Calu3 (cell line): ENCODE data around the gene CALCOCO1. TPM values are rescaled to one million over a fixed set of nuclear protein-coding genes. Genes with fewer than 3 reads are reported as not detected.

ENCODE experiments used
- BruUV-seq: library from RNA; stranded (reverse); fragments of 400-500 nt; replicated peaks from 2 replicates; lab custom pipeline; 2021; lab: Mats Ljungman, UMichigan
- CTCF ChIA-PET: fragments of 300-600 bp; sonication (Branson Sonifier 250); formaldehyde crosslinking; loops from one replicate; lab custom pipeline; 2022; ENCODE audit warnings: antibody characterized with exemption; lab: Charles Lee
- DNase-seq: peaks from one replicate; pipeline ENCODE4 v3.0.0; 2022
- H3K27ac Mint-ChIP-seq: one replicate; pipeline ENCODE4 v1.8.0; 2022; ENCODE audit warnings: mixed read lengths; ENCODE audit not compliant: unreplicated experiment
- H3K27me3 Mint-ChIP-seq: one replicate; pipeline ENCODE4 v1.8.0; 2022; ENCODE audit warnings: mixed read lengths; ENCODE audit not compliant: unreplicated experiment
- H3K36me3 Mint-ChIP-seq: one replicate; pipeline ENCODE4 v1.8.0; 2022; ENCODE audit warnings: mild to moderate bottlenecking, moderate library complexity, mixed read lengths; ENCODE audit not compliant: insufficient read depth, unreplicated experiment
- H3K4me1 Mint-ChIP-seq: one replicate; pipeline ENCODE4 v1.8.0; 2022; ENCODE audit warnings: mild to moderate bottlenecking, low read depth, mixed read lengths; ENCODE audit not compliant: unreplicated experiment
- H3K4me3 Mint-ChIP-seq: one replicate; pipeline ENCODE4 v1.8.0; 2022; ENCODE audit warnings: mild to moderate bottlenecking, low read depth, moderate library complexity, mixed read lengths; ENCODE audit not compliant: unreplicated experiment
- H3K9me3 Mint-ChIP-seq: one replicate; pipeline ENCODE4 v1.8.0; 2022; ENCODE audit warnings: low read depth, mixed read lengths; ENCODE audit not compliant: unreplicated experiment
- intact Hi-C: fragments of 100-400 bp; cut with micrococcal nuclease; formaldehyde crosslinking; loops from one replicate; pipeline ENCODE4 v1.10.0; 2022; ENCODE audit not compliant: unreplicated experiment
- total RNA-seq: library from RNA; stranded (reverse); gene quantifications from 2 replicates; pipeline ENCODE4 v1.2.3, GENCODE V29; 2022
- TF ChIP-seq, protein P1 (sequence below): fragments of 200-600 bp; IDR thresholded peaks from one replicate; pipeline ENCODE4 v1.8.0; 2022; ENCODE audit warnings: antibody characterized with exemption; ENCODE audit not compliant: unreplicated experiment

Gene CALCOCO1
- total RNA-seq, 1 experiment from 2014 or later = 42.1 TPM

DNA sequence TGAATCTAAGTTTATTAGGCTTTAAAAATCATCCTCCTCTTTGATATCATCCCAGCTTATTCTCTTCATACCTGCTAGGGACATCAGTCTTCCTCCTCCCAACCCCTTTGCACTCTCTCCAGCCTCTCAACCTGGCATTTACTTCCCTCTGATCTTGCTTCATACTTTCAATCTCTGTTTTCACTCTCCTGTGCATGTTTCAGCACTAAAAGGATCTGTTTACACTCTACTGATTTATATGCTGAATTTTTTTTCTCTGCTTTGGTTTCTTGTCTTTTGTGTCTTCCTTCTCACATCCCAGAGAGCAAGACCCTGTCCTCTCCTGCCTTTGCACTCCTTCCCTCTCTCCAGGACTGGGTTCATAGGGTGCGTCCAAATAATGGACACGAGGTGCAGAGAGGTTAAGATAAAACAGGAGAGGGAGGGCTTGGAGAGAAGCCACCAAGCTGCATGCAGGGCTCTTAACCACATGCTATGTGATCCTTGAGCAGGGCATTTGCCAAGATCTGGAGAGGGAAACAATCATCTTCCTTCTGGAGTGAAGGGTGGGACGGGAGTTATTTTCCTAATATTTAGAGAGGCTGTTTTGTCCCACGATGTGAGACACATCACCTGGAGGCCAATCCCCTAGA, 27.5 kb upstream of the CALCOCO1 start:
- CTCF ChIA-PET = interaction anchor here (1.2 kb wide), 1 partner anchor 56 kb away, joined by 5 read pairs; no protein-coding TSS in a partner anchor
- TF ChIP-seq, protein P1, sequence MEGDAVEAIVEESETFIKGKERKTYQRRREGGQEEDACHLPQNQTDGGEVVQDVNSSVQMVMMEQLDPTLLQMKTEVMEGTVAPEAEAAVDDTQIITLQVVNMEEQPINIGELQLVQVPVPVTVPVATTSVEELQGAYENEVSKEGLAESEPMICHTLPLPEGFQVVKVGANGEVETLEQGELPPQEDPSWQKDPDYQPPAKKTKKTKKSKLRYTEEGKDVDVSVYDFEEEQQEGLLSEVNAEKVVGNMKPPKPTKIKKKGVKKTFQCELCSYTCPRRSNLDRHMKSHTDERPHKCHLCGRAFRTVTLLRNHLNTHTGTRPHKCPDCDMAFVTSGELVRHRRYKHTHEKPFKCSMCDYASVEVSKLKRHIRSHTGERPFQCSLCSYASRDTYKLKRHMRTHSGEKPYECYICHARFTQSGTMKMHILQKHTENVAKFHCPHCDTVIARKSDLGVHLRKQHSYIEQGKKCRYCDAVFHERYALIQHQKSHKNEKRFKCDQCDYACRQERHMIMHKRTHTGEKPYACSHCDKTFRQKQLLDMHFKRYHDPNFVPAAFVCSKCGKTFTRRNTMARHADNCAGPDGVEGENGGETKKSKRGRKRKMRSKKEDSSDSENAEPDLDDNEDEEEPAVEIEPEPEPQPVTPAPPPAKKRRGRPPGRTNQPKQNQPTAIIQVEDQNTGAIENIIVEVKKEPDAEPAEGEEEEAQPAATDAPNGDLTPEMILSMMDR = no peak

DNA sequence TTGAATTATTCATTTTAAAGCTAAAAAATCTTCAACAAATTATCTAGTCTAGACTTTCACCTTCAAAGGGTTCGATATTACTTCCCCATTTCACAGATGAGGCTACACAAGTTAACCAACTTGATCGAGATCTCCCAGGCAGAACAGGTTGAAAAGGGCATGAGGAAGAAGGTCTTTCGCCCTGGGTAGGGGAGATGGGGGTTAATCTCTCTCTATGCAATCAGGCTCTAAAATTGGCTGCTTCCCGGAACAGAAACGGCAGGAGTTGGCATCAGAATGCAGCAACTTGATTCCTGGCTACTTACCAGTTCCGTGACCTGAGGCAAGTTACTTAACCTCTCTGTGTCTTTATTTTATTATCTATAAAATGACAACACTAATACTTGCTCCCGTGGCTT, 26.9 kb upstream of the CALCOCO1 start:
- intact Hi-C loops = no loop called here

More for the DNA sequence above, 27.5 kb upstream of the CALCOCO1 start:
- BruUV-seq = no TSS peak
- H3K4me1 Mint-ChIP-seq = no peaks in the 10 kb centered on the region
- peaks cover 23% of the 10 kb centered on the region for H3K27me3 Mint-ChIP-seq
- H3K27ac Mint-ChIP-seq = no peak overlapping the region
- H3K36me3 Mint-ChIP-seq = no peaks in the 10 kb centered on the region
- intact Hi-C loops = no loop called here
- no peaks in the 10 kb centered on the region for H3K9me3 Mint-ChIP-seq
- no peak for DNase-seq
- no peak overlapping the region for H3K4me3 Mint-ChIP-seq

DNA sequence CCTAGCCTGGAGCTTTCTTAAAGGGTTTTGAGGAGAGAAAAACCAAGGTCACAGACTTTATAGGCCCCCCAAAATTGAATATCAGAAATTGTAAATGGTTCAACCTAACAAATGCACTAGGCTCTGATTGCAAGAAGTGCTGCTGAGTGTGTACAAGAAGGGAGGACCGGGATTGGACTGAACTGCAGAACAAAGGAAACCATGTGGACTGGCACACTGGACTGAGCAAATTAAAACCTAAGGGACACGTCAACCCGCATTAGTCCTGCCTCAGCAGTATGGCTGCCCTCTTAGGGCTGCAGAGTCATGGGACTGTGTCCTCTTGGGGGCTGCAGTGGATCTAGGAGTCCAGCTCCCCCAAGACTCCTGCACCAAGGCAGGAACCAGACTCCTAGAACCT, 25.4 kb upstream of the CALCOCO1 start:
- no peak for DNase-seq
- H3K4me3 Mint-ChIP-seq = no peak overlapping the region
- intact Hi-C loops = no loop called here
- peaks cover 2% of the 10 kb centered on the region for H3K27me3 Mint-ChIP-seq
- H3K27ac Mint-ChIP-seq = no peak overlapping the region
- H3K36me3 Mint-ChIP-seq = no peaks in the 10 kb centered on the region
- no peaks in the 10 kb centered on the region for H3K4me1 Mint-ChIP-seq
- no peaks in the 10 kb centered on the region for H3K9me3 Mint-ChIP-seq
- CTCF ChIA-PET = interaction anchor here (0.8 to 1.1 kb wide), 2 partner anchors 9 to 45 kb away, joined by 3 to 7 read pairs; no protein-coding TSS in a partner anchor
- TF ChIP-seq, protein P1 = no peak
- no TSS peak for BruUV-seq

More for the DNA sequence above, 26.9 kb upstream of the CALCOCO1 start:
- no peaks in the 10 kb centered on the region for H3K36me3 Mint-ChIP-seq
- no peaks in the 10 kb centered on the region for H3K4me1 Mint-ChIP-seq
- BruUV-seq = no TSS peak
- H3K9me3 Mint-ChIP-seq = no peaks in the 10 kb centered on the region
- H3K27me3 Mint-ChIP-seq = peaks cover 17% of the 10 kb centered on the region
- no peak overlapping the region for H3K4me3 Mint-ChIP-seq
- no peak overlapping the region for H3K27ac Mint-ChIP-seq
- TF ChIP-seq, protein P1 = no peak
- no peak for DNase-seq
- CTCF ChIA-PET = interaction anchor here (1.2 kb wide), 1 partner anchor 55 kb away, joined by 5 read pairs; no protein-coding TSS in a partner anchor

DNA sequence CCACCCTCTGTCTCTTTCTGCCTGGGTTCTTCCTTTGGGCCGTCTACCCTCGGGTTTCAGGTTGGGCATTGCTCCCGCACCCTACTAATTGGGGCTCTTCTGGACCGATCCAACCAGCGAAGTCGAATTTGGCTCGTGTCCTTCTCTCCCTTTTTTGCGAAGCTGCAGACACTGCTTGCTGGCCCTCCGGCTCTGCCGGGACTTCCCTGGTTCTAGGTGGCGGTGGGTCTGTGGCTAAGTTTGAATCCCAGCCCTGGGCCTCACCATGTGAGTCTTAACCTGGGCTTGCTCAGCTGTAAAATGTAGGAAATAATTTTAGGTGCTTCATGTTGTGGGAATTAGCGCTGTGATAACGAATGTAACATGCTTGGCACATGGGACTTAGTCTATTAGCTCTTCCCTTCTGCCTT, 24.9 kb upstream of the CALCOCO1 start:
- no TSS peak for BruUV-seq
- TF ChIP-seq, protein P1 = no peak
- intact Hi-C loops = no loop called here
- no peak overlapping the region for H3K4me3 Mint-ChIP-seq
- no peaks in the 10 kb centered on the region for H3K27me3 Mint-ChIP-seq
- no peak overlapping the region for H3K27ac Mint-ChIP-seq
- no peak for DNase-seq
- no peaks in the 10 kb centered on the region for H3K4me1 Mint-ChIP-seq
- H3K9me3 Mint-ChIP-seq = no peaks in the 10 kb centered on the region
- CTCF ChIA-PET = no interaction called here
- H3K36me3 Mint-ChIP-seq = no peaks in the 10 kb centered on the region
